ENCODE measurements around the gene PRELID1.
"Not testable (repeated sequence)": the region's sequence is repeated elsewhere in the genome, so short reads cannot be mapped to it uniquely, and the experiment has no call there.

Gene PRELID1

DNA sequence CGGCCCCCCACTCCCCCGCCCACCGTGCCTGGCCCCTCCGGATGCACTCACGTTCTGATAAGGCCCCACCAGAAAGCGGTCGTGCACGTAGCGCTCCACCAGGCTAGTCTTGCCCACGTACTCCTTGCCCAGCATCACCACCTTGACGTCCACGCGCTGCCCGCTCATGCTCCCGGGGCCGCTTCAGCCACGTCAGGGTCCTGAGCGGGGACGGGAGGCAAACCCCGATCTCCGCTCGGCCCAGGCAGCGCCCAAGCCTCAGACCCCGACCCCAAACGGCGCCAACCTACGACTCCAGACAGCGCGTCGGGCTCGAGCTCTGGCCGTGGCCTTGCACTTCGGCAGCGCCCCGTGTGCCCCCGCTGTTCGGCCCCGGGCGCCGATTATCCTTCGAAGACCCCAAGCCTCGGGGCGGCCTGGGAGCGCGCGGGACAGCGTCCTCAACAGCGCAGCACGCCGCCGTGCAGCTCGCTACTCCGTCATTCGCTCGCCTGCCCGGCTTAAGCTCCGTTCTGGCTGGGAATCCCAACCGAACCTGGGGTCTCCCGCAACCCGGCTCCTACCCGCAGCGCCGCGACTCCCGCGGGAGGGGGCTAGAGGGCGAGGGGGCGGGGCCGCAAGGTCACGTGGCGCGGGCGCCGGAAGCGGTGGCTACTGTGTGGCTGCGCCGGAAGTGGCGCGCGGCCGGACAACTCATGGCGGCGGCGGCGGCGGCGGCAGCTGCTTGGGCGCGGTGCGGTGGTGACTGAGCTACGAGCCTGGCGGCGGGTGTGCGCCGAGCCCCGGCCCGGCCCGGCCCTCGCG lies at the start of gene PRELID1, which contains the start of gene RAB24:
PRELID1 (plus strand) TSS at position 679 of the 804 bp plus-strand sequence. CDS start 187 bp downstream, outside the sequence.
RAB24 (minus strand) TSS at position 599 of the 804 bp plus-strand sequence; CDS start at position 168, 431 bp downstream.
- DNase-seq (ENCODE audit: low spot score) = peak; percentile 89

GRCh38 chr5:177256296-177256695 lies 47.3 kb upstream of the PRELID1 start:
- no peak for DNase-seq (ENCODE audit: low spot score)

- DNase-seq (ENCODE audit: low spot score) = not testable (repeated sequence)
These were observed 44.9 kb upstream of the PRELID1 start for GRCh38 chr5:177258711-177259110.

- DNase-seq (ENCODE audit: low spot score) = no peak
These were observed 42.6 kb upstream of the PRELID1 start for GRCh38 chr5:177260961-177261360.

DNA sequence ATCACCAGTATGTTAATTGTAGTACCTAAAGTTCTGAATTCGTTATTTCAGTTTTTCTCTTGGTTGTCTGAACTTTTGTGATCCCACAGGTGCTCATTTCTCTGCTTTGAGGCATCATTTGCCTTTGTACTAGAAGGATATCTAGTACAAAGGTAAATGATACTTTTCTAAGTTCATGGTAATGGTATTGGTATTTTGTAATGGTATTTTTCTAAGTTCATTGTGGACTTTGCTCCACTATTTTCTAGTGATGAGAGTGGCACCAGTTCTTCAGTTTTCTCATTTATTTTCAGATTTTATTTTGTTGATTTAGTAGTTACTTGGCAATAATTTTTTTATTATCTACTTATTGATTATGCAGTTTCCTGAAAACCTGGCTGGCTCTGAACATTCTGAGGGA lies 42.1 kb upstream of the PRELID1 start:
- no peak for DNase-seq (ENCODE audit: low spot score)

DNA sequence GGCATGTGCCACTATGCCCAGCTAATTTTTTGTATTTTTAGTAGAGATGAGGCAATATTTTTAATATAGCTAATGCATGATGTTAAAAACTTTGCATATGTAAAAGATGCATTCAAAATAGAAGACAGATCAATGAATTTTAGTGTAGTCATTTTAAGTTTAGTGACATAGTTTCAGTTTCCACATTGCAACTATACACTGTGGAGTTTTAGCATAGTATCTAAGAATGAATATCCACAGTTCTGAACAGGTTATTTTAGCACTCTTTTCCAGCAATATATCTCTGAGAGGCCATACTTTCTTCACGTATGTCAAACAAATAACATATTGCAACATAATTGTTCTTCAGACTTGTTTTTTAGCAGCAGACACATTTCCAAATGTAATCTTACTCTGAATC lies 39.4 kb upstream of the PRELID1 start:
- DNase-seq (ENCODE audit: low spot score) = no peak

DNA sequence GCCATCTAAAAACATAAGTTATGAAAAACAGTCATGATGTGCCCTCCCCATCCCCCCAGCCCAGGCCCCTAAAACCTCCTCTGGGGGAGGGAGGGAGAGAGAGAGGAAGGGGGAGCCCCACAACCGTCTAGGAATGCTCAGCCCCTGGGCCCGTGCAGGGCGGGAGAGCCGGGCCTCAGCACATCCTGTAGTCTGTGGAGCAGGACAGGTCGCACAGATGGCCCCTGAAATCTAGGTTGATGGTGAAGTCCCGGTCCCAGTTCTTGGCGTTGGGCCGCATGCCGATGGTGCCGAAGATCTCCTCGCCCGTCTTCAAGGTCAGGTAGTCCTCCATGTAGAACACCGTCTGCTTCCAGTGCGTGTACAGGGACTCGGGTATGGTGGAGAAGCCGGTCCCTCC lies 38.2 kb upstream of the PRELID1 start:
- DNase-seq (ENCODE audit: low spot score) = no peak

DNA sequence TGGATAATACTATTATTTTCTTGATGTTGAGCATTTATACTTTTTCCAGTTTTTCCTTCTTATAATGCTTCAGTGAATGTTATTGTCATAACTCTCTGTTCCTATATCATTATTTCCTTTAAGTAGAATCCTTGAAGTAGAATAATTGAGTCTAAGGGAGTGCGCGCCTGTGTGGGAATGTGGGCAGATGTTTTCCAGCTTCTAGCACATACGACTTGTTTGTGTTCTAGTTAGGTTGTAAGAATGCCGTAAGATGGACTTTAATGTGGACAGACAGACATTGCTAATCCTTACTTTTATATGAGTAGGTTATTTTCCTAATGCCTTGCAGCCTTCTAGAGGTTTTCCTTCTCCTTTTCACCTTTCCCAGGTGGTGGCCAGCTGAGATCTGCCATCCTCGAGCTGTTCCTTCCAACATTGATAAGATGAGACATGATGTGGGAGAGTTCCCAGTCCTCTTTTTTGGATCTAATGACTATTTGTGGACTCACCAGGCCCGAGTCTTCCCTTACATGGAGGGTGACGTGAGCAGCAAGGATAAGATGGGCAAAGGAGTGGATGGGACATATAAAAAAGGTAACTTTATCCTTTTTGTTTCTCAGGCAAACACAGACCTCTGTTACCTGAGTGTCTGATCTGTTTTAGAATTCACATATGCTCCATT lies 34.2 kb upstream of the PRELID1 start:
- no peak for DNase-seq (ENCODE audit: low spot score)

DNA sequence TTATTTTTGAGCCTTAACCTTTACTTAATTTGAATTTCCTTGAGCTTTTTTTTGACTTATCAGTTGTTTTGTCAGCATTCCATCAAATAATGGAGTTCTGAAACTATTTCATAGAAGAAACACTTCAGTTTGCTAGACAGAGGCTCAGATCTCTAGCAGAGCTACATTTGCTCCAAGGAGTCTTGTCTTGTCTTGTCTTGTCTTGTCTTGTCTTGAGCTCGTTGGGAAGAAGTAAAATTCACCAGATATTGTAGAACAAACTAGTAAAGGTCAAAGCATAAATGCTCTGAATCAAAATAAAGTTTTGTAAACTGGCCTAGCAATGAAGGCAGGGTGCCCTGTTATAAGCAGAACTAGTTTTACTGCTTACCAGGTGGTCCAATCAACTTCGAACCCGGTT lies 33.6 kb upstream of the PRELID1 start:
- no peak for DNase-seq (ENCODE audit: low spot score)

- DNase-seq (ENCODE audit: low spot score) = no peak
These were observed 32.9 kb upstream of the PRELID1 start for GRCh38 chr5:177270653-177271052.

DNA sequence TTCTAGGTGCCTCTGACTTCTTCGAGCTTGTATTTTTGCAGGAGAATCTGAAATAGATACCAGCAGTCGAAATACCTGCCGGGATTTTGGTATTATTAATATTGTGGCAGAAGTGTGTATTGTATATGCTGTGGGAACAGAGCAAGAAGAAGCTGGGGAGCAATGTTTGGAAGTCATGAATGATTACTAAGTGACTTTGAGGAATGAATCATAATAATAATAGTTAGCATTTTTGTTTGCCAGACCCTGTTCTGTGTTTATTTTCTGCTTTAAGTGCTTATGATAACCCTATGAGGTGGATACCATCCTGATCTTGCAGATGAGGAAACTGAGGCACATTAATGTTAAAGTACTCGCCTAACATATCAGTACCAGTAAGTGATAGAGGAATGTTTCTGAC lies 32.5 kb upstream of the PRELID1 start:
- DNase-seq (ENCODE audit: low spot score) = peak; percentile 17

DNA sequence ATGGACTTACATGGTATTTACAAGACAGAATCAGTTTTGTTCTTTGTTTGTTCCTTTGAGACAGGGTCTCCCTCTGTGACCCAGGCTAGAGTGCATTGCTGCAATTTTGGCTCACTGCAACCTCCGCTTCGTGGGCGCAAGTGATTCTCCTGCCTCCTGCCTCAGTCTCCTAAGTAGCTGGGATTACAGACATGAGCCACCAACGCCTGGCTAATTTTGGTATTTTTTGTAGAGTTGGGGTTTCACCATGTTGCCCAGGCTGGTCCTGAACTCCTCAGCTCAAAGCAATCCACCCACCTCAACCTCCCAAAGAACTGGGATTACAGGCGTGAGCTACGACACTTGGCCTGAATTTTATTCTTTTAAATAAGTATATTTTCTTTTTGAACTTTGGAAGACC lies 27.7 kb upstream of the PRELID1 start:
- DNase-seq (ENCODE audit: low spot score) = no peak

DNA sequence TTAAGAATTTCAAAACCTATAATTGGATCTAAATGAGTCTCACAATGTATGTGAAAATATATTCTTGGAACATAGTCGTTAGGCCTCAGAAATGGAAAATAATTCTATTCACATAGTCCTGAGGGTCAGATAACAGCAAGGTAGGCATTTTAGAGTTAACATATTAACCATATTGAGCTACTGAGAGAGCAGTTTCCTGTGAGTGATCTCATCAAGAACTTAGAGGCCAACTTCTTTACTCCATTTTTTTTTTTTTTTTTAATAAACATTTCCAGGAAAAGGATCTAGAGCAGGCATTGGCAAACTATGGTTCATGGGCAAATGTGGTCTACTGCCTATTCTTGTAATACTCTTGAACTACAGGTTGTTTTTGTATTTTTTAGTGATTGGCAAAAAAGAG lies 26.7 kb upstream of the PRELID1 start:
- no peak for DNase-seq (ENCODE audit: low spot score)

GRCh38 chr5:177288191-177288590 lies 15.4 kb upstream of the PRELID1 start:
- DNase-seq (ENCODE audit: low spot score) = no peak

DNA sequence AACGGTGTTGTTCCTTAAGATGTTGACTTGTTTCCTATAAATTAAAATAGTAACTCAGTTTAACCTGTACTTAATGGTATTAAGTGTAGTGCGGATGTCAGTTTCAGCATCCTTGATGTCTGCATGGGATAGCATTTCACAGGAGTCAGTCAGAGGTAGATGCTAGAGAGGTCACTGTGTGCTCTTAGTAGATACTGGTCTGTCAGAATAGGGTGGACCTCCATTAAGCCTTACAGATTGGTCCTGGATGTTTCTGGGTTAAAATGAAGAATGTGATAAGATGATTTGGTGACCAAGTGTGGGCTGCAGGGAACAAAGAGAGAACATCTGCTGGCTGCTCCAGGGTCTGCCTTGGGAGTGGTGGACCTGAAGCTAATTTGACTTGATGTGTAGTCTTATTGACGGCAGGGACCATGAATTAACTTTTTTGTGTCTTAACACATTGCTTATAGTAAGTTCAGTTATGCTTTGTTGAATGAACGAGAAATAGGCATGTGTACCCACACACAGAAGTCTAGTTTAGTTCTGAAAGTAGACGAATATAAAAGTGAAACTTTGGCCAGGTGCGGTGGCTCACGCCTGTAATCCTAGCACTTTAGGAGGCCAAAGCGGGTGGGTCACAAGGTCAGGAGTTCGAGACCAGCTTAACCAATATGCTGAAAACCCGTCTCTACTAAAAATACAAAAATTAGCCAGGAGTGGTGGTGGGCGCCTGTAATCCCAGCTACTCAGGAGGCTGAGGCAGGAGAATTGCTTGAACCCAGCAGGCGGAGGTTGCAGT lies 12.6 kb upstream of the PRELID1 start:
- DNase-seq (ENCODE audit: low spot score) = no peak

DNA sequence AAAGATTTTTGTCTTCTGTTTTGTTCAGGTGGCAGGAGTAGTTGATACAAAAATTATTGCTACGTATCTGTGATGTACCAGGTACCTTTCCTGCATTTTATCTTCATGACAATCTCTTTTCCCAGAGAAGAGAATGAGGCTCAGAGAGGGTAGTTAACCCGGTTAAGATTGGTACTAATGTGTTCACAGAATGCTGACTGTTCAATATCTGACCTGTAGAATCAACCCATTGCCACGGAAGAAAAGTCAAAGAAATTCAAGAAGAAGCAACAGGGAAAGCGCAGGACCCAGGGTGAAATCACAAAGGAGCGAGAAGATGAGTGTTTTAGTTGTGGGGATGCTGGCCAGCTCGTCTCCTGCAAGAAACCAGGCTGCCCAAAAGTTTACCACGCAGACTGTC lies 11.9 kb upstream of the PRELID1 start:
- no peak for DNase-seq (ENCODE audit: low spot score)

- no peak for DNase-seq (ENCODE audit: low spot score)
These were observed 9.6 kb upstream of the PRELID1 start for GRCh38 chr5:177293819-177294581.

DNA sequence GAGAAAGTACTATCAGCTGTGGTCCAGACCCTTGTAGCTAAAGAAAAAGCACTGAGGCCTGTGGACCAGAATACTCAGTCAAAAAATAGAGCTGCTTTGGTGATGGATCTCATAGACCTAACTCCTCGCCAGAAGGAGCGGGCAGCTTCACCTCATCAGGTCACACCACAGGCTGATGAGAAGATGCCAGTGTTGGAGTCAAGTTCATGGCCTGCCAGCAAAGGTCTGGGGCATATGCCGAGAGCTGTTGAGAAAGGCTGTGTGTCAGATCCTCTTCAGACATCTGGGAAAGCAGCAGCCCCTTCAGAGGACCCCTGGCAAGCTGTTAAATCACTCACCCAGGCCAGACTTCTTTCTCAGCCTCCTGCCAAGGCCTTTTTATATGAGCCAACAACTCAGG lies 9.0 kb upstream of the PRELID1 start:
- no peak for DNase-seq (ENCODE audit: low spot score)

DNA sequence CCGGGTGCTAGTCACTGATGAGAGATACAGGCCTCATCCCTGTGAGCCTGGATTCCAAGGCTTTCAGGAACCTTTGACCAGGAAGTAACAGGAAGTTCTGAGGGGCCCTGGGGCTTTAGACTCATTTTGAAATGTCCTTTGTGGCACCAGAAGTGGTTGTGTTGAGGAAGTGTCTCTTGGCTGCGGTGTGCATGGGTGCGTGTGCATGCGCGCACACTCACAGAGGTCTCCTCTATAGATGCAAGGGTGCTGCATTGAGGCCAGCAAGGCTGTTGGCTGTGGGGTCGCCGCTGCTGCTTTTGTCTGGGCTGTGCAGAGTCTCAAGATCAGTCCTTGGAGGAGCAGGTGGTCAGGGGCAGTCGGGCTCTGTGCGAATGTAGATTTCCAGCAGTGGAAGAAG lies 7.7 kb upstream of the PRELID1 start:
- DNase-seq (ENCODE audit: low spot score) = no peak

GRCh38 chr5:177296581-177296980 lies 7.0 kb upstream of the PRELID1 start:
- no peak for DNase-seq (ENCODE audit: low spot score)

DNA sequence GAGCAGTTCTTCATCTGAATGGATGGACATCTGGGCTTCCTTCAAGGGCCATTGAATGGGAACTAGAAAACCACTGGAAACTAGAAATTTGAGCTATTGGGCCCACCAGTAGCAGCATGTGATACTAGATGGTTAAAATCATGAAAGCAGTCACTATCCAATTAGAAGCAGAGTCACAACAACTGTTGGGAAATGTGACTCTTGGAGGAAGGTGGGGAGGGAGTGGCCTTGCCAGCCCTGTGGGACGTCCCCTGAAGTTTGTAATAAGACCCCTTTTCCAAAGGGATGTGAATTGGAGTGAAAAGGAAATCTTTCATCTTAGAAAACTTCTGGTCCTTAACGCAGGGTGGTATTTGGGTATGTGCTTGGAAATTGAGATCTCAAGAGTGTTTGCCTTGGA lies 5.7 kb upstream of the PRELID1 start:
- no peak for DNase-seq (ENCODE audit: low spot score)

DNA sequence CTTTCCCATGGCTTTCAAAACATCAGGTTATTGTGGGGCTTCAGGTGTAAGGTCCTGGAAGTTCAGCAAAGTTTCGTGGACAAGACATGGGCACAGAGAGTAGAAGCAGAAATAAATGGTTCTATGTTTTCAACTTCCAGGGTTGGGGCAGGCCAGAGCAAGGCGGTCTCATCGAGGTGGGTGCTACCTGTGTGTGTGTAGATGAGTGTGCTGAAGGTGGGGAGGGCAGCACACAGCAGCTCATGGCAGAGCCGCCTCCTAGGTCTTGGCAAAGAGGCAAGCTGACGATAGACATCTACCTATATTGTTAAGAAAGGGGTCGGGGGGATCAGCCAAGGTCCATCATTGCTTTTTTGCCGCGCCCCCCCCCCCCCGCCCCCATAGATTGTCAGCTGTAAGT lies 3.9 kb upstream of the PRELID1 start:
- no peak for DNase-seq (ENCODE audit: low spot score)
